Effector CD4-positive, alpha-beta T cell (primary cell): ENCODE measurements around the gene PAX8.
"Not testable (repeated sequence)": the region's sequence is repeated elsewhere in the genome, so short reads cannot be mapped to it uniquely, and the experiment has no call there.

Experiments
- DNase-seq: peaks from one replicate; pipeline ENCODE4 v3.0.0-alpha.2; 2020

The PAX8 gene

GRCh38 chr2:113288117-113288673 lies 9.5 kb upstream of the PAX8 start:
- DNase-seq, result not testable (repeated sequence)

- no peak for DNase-seq
Observed at GRCh38 chr2:113285816-113286215, 7.1 kb upstream of the PAX8 start.

- DNase-seq, result not testable (repeated sequence)
Observed at GRCh38 chr2:113284999-113285398, 6.3 kb upstream of the PAX8 start.

GRCh38 chr2:113284476-113284875 lies 5.8 kb upstream of the PAX8 start:
- DNase-seq, result no peak

DNA sequence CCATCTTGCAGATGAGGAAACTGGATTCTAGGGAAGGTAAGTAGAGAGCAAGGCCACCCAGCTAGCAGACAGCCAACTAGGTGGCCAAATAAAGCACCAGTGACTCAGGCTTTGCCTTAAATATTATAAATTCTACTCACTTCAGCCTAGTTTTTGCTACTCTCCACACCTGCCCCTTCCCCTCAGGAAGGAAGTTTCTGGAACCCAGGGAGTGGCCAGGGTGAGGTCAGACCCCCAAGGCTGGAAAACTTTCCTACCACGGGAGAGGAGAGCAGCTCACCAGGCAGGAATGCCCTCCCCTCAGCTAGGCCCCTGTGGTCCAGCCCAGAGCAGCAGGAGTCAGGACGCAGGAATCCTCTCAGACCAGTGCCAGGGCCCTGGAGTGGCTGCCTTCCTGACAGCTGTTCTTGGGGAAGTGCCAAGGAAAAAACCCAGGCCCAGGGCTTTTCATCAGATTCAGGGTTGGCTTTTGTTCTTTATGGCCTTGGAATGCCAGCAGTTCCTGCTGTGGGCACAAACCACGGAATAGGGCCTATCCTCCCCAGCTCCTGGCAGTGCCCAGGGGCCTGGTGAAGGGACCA lies 5.1 kb upstream of the PAX8 start:
- DNase-seq, result no peak

DNA sequence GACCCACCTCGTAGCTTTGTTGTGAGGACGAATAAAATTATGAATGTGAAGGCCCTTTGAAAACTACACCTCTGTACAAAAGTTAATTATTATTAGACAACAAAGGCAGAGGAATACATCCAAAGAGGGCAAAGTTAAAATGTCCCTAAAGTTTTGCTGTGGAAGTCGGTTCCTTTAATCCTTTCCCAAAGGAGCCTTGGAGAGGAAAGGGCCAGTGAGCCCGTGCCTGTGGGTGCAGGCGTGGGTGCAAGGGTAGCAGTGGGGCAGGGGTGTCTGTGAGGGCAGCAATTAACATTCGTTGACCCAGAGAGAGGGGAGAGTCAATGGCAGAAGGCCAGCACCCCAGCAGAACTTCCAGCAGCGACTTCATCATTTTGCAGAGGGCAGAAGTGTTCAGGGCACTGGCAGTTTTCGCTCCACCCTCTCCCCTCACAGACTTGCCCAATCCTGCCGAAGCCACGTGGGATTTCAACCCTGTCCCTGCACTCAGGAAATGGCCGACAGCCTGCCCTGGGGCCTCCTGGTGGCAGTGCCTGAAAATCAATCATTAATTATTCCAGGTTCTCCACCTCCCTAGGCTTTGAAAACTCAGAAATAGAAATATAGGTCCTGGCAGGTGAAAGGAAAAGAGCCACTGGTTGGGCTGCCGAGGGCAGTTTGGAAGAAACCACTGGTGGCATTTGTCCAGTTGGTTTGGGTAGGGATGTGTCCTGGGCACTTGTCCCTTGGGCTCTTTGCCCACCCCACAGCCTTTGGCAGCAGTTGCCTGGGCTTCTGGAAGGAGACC lies 4.2 kb upstream of the PAX8 start:
- no peak for DNase-seq

GRCh38 chr2:113281910-113282746 lies 3.4 kb upstream of the PAX8 start:
- no peak for DNase-seq

- DNase-seq, result no peak
Observed at GRCh38 chr2:113278073-113278741, 514 bp downstream of the PAX8 start.

GRCh38 chr2:113277474-113278072 lies 1.1 kb downstream of the PAX8 start:
- DNase-seq, result no peak

DNA sequence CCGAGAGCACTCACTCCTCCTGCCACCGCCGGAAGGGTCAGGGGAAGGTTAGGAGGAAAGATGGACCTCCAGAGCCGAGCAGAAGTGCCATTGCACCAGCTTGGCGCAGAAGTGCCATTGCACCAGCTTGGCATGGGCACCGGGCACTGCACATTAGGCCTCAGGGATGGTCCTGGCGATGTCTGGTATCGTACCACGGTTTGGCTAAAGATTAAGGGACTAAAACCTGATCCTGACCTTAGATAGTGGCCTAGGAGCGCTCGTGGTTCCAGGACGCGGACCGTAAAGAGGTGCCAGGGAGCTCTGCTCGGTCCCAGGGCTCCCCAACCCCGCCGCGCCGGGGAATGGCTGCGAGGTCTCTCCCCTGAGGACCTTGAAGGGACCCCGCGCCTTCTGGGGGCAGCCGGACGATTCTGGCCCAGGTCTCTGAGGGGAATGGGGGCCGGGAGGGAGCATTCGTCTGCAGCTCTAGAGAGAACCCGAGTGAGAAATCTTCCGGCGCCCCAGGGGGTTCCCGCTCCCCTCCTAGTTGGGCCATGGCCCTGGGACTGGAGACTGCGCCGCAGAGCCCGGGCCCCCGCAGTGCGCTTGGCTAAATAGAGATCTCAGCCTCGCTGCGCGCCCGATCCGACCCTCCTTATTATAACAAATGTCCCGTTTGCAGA lies 1.8 kb downstream of the PAX8 start:
- no peak for DNase-seq

GRCh38 chr2:113276216-113276760 lies 2.4 kb downstream of the PAX8 start:
- DNase-seq, result no peak

- no peak for DNase-seq
Observed at GRCh38 chr2:113275556-113276215, 3.0 kb downstream of the PAX8 start.

DNA sequence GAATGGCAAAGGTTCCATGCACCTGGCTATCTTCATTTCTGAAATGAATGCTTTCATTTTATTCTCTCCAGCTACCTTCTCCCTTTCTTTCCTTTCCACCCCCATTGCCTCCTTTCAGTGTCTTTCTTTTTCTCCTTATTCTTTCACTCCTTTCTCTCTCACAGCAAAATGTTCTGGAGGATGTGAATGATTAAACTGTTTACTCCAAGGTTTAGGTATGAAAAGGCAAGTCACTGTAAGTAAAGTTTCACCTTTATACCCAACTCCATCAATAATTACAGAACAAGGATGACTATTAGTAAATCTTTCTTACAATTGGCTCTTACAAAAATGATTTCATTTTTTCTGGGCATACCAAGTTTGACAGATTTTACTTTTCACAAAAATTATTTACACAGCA lies 4.3 kb downstream of the PAX8 start:
- DNase-seq, result no peak

DNA sequence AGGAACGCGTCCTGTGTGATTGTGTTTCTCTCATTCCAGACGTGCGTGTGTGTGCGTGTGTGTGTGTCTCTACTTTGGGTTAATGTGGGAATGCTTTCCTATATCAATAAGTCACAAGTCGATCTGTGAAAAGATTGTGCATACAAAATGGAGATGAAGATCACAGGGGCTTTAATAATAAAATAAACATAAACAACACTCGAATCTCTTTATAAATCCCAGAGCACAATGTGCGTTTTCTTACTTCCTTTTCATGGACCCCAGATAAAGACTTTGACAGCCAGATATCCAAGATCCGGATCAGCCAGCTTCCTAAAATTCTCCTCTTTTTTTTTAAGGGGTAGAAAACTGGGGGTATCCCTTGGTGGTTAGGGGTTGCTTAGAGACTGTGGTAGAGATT lies 4.7 kb downstream of the PAX8 start:
- no peak for DNase-seq

GRCh38 chr2:113273027-113273551 lies 5.6 kb downstream of the PAX8 start:
- peak; percentile 8 for DNase-seq

- no peak for DNase-seq
Observed at GRCh38 chr2:113272477-113272876, 6.2 kb downstream of the PAX8 start.

GRCh38 chr2:113268621-113269360 lies 9.9 kb downstream of the PAX8 start:
- no peak for DNase-seq

DNA sequence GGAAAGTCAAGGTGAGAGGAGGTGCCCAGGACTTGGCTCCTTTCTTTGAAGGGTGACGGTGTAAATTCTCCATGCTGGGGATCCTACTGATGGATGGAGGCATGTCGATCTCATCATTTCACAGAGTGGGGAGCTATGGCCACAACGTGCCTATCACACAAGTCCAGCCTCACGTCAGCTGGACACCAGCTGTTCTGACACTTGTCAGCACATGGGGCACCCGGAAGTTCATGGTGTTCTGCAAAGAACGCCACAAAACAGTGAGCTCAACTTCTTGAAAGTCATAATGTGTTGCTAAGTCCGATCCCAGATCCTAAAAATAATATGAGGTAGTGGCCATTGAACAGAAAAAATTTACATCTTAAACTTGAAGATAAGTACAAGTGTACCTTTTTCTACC lies 12.3 kb downstream of the PAX8 start:
- no peak for DNase-seq

GRCh38 chr2:113264713-113265403 lies 13.9 kb downstream of the PAX8 start:
- no peak for DNase-seq
